Caco-2 (cell line): ENCODE measurements around the gene DLG3. TPM values are rescaled to one million over a fixed set of nuclear protein-coding genes. Genes with fewer than 3 reads are reported as not detected.

Source experiments
- BruUV-seq: library from RNA; stranded (reverse); fragments of 400-500 nt; replicated peaks from 2 replicates; lab custom pipeline; 2021; lab: Mats Ljungman, UMichigan
- CTCF ChIA-PET: fragments of 300-600 bp; sonication (Branson Sonifier 250); formaldehyde crosslinking; loops from one replicate; lab custom pipeline; 2022; ENCODE audit warnings: antibody characterized with exemption; lab: Charles Lee
- POLR2A ChIA-PET: fragments of 300-600 bp; sonication (Branson Sonifier 250); formaldehyde crosslinking; loops from one replicate; lab custom pipeline; 2022; ENCODE audit warnings: antibody characterized with exemption; lab: Charles Lee
- DNase-seq, 2 experiments: peaks; one replicate each; pipeline versions ENCODE4 v3.0.0 to v3.0.0-alpha.2; 2020 to 2022
- H3K27me3 ChIP-seq: replicated peaks from 2 replicates; pipeline ENCODE4 v1.6.0; 2011; ENCODE audit warnings: low read length; ENCODE audit not compliant: control insufficient read depth, insufficient read depth
- H3K36me3 ChIP-seq: 2 replicates; pipeline ENCODE4 v1.5.1; 2011; ENCODE audit warnings: low read length; ENCODE audit not compliant: control insufficient read depth, insufficient read depth
- H3K4me1 ChIP-seq: fragments of 250-450 bp; sonication (Bioruptor Pico); 2 replicates; pipeline ENCODE4 v1.5.1; 2020; ENCODE audit warnings: mild to moderate bottlenecking
- H3K4me3 ChIP-seq: 2 replicates; pipeline ENCODE4 v1.5.1; 2011; ENCODE audit warnings: low read depth, mild to moderate bottlenecking, control low read depth, low read length
- H3K9me3 ChIP-seq: fragments of 250-450 bp; sonication (Bioruptor Pico); 2 replicates; pipeline ENCODE4 v1.5.1; 2020; ENCODE audit warnings: mild to moderate bottlenecking, moderate library complexity
- H3K27ac Mint-ChIP-seq: one replicate; pipeline ENCODE4 v1.8.0; 2022; ENCODE audit warnings: mixed read lengths; ENCODE audit not compliant: unreplicated experiment
- H3K27me3 Mint-ChIP-seq: one replicate; pipeline ENCODE4 v1.8.0; 2022; ENCODE audit warnings: mixed read lengths; ENCODE audit not compliant: insufficient read depth, unreplicated experiment
- H3K36me3 Mint-ChIP-seq: one replicate; pipeline ENCODE4 v1.8.0; 2022; ENCODE audit warnings: mild to moderate bottlenecking, mixed read lengths; ENCODE audit not compliant: insufficient read depth, unreplicated experiment
- H3K4me1 Mint-ChIP-seq: one replicate; pipeline ENCODE4 v1.8.0; 2022; ENCODE audit warnings: low read depth, mixed read lengths; ENCODE audit not compliant: unreplicated experiment
- H3K4me3 Mint-ChIP-seq: one replicate; pipeline ENCODE4 v1.8.0; 2022; ENCODE audit warnings: mild to moderate bottlenecking, moderate library complexity, mixed read lengths; ENCODE audit not compliant: unreplicated experiment
- H3K9me3 Mint-ChIP-seq: one replicate; pipeline ENCODE4 v1.8.0; 2022; ENCODE audit warnings: mixed read lengths; ENCODE audit not compliant: unreplicated experiment
- intact Hi-C: fragments of 100-400 bp; cut with micrococcal nuclease; formaldehyde crosslinking; loops from one replicate; pipeline ENCODE4 v1.10.0; 2022; ENCODE audit not compliant: unreplicated experiment
- total RNA-seq: library from RNA; stranded (reverse); gene quantifications from 2 replicates; pipeline ENCODE4 v1.2.3, GENCODE V29; 2022
- TF ChIP-seq, protein P1 (sequence below), 2 experiments: fragments of 200-600 bp in 1 of 2; IDR thresholded peaks; 1 replicate in 1 of 2; 2 replicates in 1 of 2; pipeline versions ENCODE4 v1.5.1 to v1.8.0; 2011 to 2022; ENCODE audit warnings: antibody characterized with exemption in 1 of 2, control low read depth in 1 of 2, inconsistent platforms in 1 of 2, low read depth in 1 of 2, low read length in 1 of 2, mild to moderate bottlenecking in 1 of 2, moderate library complexity in 1 of 2; ENCODE audit not compliant: insufficient read depth in 1 of 2, severe bottlenecking in 1 of 2, unreplicated experiment in 1 of 2

DLG3 gene
- total RNA-seq, 1 experiment from 2014 or later, result 58.5 TPM

DNA sequence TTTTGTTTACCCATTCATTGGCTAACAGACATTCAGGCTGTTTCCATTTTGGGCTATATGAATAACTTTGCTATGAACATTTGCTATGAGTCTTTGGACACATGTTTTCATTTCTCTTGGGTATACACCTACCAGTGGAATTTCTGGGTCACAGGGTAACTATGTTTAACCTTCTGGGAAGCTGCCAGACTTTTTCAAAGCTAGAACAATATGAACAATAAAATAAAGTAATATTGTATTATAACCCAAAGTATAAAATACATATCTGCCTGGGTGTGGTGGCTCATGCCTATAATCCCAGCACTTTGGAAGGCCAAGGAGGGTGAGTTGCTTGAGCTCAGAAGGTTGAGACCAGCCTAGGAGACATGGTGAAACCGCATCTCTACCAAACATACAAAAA lies 90.6 kb downstream of the DLG3 start:
- no peak overlapping the region for H3K4me3 ChIP-seq
- Mint-ChIP-seq H3K4me1 (no peaks in the 10 kb centered on the region), H3K27me3 (no peaks in the 10 kb centered on the region), H3K4me3 (no peak overlapping the region), H3K9me3 (peaks cover 10% of the 10 kb centered on the region), H3K27ac (no peak overlapping the region), H3K36me3 (no peaks in the 10 kb centered on the region)
- DNase-seq, result no peak
- no TSS peak for BruUV-seq
- no peaks in the 10 kb centered on the region for H3K9me3 ChIP-seq
- intact Hi-C loops, result no loop called here
- TF ChIP-seq, protein P1, sequence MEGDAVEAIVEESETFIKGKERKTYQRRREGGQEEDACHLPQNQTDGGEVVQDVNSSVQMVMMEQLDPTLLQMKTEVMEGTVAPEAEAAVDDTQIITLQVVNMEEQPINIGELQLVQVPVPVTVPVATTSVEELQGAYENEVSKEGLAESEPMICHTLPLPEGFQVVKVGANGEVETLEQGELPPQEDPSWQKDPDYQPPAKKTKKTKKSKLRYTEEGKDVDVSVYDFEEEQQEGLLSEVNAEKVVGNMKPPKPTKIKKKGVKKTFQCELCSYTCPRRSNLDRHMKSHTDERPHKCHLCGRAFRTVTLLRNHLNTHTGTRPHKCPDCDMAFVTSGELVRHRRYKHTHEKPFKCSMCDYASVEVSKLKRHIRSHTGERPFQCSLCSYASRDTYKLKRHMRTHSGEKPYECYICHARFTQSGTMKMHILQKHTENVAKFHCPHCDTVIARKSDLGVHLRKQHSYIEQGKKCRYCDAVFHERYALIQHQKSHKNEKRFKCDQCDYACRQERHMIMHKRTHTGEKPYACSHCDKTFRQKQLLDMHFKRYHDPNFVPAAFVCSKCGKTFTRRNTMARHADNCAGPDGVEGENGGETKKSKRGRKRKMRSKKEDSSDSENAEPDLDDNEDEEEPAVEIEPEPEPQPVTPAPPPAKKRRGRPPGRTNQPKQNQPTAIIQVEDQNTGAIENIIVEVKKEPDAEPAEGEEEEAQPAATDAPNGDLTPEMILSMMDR (IDR thresholded peaks at IDR 0.05; ENCODE audit: insufficient read depth in 1 of 2, low read depth in 1 of 2, low read length in 1 of 2, severe bottlenecking in 1 of 2, unreplicated experiment in 1 of 2), result no peak
- H3K27me3 ChIP-seq, result no peaks in the 10 kb centered on the region
- ChIA-PET CTCF (no interaction called here), POLR2A (no interaction called here)
- H3K4me1 ChIP-seq, result no peaks in the 10 kb centered on the region
- no peaks in the 10 kb centered on the region for H3K36me3 ChIP-seq

DNA sequence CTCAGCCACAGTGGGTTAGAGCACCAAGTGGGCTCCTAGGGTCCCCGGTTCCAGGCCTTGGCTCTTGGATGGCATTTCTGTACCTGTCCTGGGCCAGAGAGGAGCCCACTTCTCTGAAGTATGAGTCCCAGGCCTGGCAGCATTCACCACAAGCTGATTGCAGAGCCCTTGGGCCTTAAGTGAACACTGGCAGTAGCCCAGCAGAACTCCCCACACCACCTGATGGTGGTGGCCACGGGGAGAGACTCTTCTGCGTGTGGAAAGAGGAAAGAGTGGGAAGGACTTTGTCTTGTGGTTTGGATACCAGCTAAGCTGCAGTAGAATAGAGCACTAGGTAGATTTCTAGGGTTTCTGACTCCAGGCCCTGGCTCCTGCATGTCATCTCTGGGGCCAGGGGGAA lies 104.8 kb downstream of the DLG3 start:
- TF ChIP-seq, protein P1 (IDR thresholded peaks at IDR 0.05; ENCODE audit: insufficient read depth in 1 of 2, low read depth in 1 of 2, low read length in 1 of 2, severe bottlenecking in 1 of 2, unreplicated experiment in 1 of 2), result no peak
- intact Hi-C loops, result no loop called here
- CTCF ChIA-PET, result no interaction called here

DNA sequence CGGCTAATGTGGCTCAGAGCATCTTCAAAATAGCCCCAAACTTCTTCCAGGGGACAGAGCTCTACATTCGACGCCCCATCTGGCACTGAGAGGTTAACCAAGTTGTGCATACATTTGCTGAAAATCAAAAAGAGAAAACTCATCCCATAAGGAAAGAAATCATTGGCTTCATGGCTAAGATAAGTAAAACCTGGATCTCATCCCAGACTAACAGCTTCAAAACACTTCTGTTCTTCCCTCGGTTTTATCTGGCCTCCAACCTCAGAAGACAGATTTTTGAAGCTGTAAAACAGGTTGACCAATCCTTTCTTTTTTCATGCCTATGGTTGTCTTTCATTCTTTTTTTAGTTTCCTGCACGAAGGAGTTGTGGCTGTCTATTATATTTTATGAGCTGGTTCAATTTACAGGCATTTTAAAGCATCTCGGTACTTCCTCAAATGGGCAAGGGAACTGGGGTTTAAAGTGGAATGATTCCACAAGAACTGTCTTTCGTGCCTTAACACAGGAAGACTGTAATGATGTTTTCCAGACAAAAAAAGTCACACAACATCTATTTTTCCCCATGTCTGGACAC lies 107.6 kb downstream of the DLG3 start:
- Mint-ChIP-seq H3K4me3 (no peak overlapping the region), H3K4me1 (peaks cover 14% of the 10 kb centered on the region), H3K27me3 (no peaks in the 10 kb centered on the region), H3K9me3 (no peaks in the 10 kb centered on the region), H3K36me3 (no peaks in the 10 kb centered on the region), H3K27ac (no peak overlapping the region)
- H3K4me3 ChIP-seq, result no peak overlapping the region
- BruUV-seq, result no TSS peak
- intact Hi-C loops, result no loop called here
- TF ChIP-seq, protein P1 (IDR thresholded peaks at IDR 0.05; ENCODE audit: insufficient read depth in 1 of 2, low read depth in 1 of 2, low read length in 1 of 2, severe bottlenecking in 1 of 2, unreplicated experiment in 1 of 2), result no peak
- no peaks in the 10 kb centered on the region for H3K27me3 ChIP-seq
- H3K9me3 ChIP-seq, result no peaks in the 10 kb centered on the region
- no peak for DNase-seq
- no peaks in the 10 kb centered on the region for H3K36me3 ChIP-seq
- ChIA-PET CTCF (no interaction called here), POLR2A (no interaction called here)
- H3K4me1 ChIP-seq, result peaks cover 4% of the 10 kb centered on the region; the same call in 1 of the 2 replicates

More for the DNA sequence above, 104.8 kb downstream of the DLG3 start:
- POLR2A ChIA-PET, result no interaction called here
- Mint-ChIP-seq H3K4me1 (peaks cover 13% of the 10 kb centered on the region), H3K27ac (no peak overlapping the region), H3K36me3 (no peaks in the 10 kb centered on the region), H3K4me3 (no peak overlapping the region), H3K9me3 (no peaks in the 10 kb centered on the region), H3K27me3 (no peaks in the 10 kb centered on the region)
- DNase-seq, result no peak
- Histone ChIP-seq H3K27me3 (no peaks in the 10 kb centered on the region), H3K4me3 (no peak overlapping the region), H3K9me3 (no peaks in the 10 kb centered on the region), H3K4me1 (peaks cover 4% of the 10 kb centered on the region; the same call in 1 of the 2 replicates), H3K36me3 (no peaks in the 10 kb centered on the region)
- BruUV-seq, result no TSS peak
